Measurements from ENCODE around the gene CLEC4E.

- TF ChIP-seq CTCF (IDR thresholded peaks at IDR 0.05; ENCODE audit: low read depth, low read length) (no peak), EZH2phosphoT487 (IDR thresholded peaks at IDR 0.05; ENCODE audit: low read depth) (no peak)
Observed at GRCh38 chr12:8584004-8584403, 43.3 kb upstream of the CLEC4E start.

All from OCI-LY3 (cell line).